ENCODE data around the gene EXD3. TPM values are rescaled to one million over a fixed set of nuclear protein-coding genes. Genes with fewer than 3 reads are reported as not detected.

Gene EXD3
- polyA plus RNA-seq, 1 of the 3 experiments (the other 2 are of a cell fraction) = 11.5 TPM

GRCh38 chr9:137372693-137373610 is 50.0 kb downstream of the EXD3 start:
- no peak overlapping the region for H3K27ac ChIP-seq (ENCODE audit: low read depth in 2 of 2, low read length in 1 of 2)
- H3K36me3 ChIP-seq (replicated peaks in 1 of 2; ENCODE audit: control insufficient read depth in 1 of 2, insufficient read depth in 2 of 2, low read length in 1 of 2) = no peaks in the 10 kb centered on the region
- no peak overlapping the region for H2AFZ ChIP-seq (ENCODE audit: low read depth)
- no peak for DNase-seq
- H3K4me1 ChIP-seq (ENCODE audit: control insufficient read depth in 1 of 2, insufficient read depth in 2 of 2, low read depth in 1 of 2, low read length in 1 of 2) = no peaks in the 10 kb centered on the region
- no peaks in the 10 kb centered on the region for H3F3A ChIP-seq (replicated peaks; ENCODE audit: insufficient read depth)
- WGBS (ENCODE audit: low lambda C conversion rate) = 87% methylated on average over 15 of the region's 37 CpGs
- no peaks in the 10 kb centered on the region for H3K27me3 ChIP-seq (ENCODE audit: insufficient read depth)
- no peak overlapping the region for H3K4me3 ChIP-seq (ENCODE audit: low read depth in 2 of 2, low read length in 1 of 2)
- POLR2A ChIA-PET = no interaction called here
- no peak overlapping the region for H3K4me2 ChIP-seq
- H3K79me2 ChIP-seq (ENCODE audit: insufficient read depth) = no peaks in the 10 kb centered on the region
- TF ChIP-seq EP300 (IDR thresholded peaks at IDR 0.05; ENCODE audit: borderline replicate concordance in 1 of 2, low read depth in 1 of 2, low read length in 1 of 2) = no peak
- TF ChIP-seq FOSL2 (IDR thresholded peaks at IDR 0.05; ENCODE audit: borderline replicate concordance, low read depth) = no peak
- TF ChIP-seq, protein P1, sequence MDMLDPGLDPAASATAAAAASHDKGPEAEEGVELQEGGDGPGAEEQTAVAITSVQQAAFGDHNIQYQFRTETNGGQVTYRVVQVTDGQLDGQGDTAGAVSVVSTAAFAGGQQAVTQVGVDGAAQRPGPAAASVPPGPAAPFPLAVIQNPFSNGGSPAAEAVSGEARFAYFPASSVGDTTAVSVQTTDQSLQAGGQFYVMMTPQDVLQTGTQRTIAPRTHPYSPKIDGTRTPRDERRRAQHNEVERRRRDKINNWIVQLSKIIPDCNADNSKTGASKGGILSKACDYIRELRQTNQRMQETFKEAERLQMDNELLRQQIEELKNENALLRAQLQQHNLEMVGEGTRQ (IDR thresholded peaks at IDR 0.05; ENCODE audit: borderline replicate concordance, low read depth, low read length) = no peak
- TF ChIP-seq, protein P2, sequence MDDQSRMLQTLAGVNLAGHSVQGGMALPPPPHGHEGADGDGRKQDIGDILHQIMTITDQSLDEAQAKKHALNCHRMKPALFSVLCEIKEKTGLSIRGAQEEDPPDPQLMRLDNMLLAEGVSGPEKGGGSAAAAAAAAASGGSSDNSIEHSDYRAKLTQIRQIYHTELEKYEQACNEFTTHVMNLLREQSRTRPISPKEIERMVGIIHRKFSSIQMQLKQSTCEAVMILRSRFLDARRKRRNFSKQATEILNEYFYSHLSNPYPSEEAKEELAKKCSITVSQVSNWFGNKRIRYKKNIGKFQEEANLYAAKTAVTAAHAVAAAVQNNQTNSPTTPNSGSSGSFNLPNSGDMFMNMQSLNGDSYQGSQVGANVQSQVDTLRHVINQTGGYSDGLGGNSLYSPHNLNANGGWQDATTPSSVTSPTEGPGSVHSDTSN (IDR thresholded peaks at IDR 0.05) = no peak
- TF ChIP-seq NFIC (IDR thresholded peaks at IDR 0.05; ENCODE audit: borderline replicate concordance) = no peak
- TF ChIP-seq TCF12 (IDR thresholded peaks at IDR 0.05) = no peak
- TF ChIP-seq NRF1 (IDR thresholded peaks at IDR 0.05; ENCODE audit: low read depth, low read length) = no peak
- no peak for TF ChIP-seq FOXM1 (IDR thresholded peaks at IDR 0.05; ENCODE audit: low read depth)
- TF ChIP-seq SMC3 (IDR thresholded peaks at IDR 0.05; ENCODE audit: low read depth, low read length) = no peak
- CTCF ChIA-PET = interaction anchor here (0.9 kb wide), 1 partner anchor 71 kb away, joined by 3 read pairs; the partner anchor contains the start of gene NRARP
- no peaks in the 10 kb centered on the region for H3K9me2 ChIP-seq
- no peaks in the 10 kb centered on the region for H3K9me3 ChIP-seq
- no peaks in the 10 kb centered on the region for H4K20me1 ChIP-seq (ENCODE audit: insufficient read depth)
- H3K9ac ChIP-seq = no peak overlapping the region

- TF ChIP-seq, protein P3, sequence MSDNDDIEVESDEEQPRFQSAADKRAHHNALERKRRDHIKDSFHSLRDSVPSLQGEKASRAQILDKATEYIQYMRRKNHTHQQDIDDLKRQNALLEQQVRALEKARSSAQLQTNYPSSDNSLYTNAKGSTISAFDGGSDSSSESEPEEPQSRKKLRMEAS (IDR thresholded peaks at IDR 0.05; ENCODE audit: low read depth) = no peak
- TF ChIP-seq, protein P4, sequence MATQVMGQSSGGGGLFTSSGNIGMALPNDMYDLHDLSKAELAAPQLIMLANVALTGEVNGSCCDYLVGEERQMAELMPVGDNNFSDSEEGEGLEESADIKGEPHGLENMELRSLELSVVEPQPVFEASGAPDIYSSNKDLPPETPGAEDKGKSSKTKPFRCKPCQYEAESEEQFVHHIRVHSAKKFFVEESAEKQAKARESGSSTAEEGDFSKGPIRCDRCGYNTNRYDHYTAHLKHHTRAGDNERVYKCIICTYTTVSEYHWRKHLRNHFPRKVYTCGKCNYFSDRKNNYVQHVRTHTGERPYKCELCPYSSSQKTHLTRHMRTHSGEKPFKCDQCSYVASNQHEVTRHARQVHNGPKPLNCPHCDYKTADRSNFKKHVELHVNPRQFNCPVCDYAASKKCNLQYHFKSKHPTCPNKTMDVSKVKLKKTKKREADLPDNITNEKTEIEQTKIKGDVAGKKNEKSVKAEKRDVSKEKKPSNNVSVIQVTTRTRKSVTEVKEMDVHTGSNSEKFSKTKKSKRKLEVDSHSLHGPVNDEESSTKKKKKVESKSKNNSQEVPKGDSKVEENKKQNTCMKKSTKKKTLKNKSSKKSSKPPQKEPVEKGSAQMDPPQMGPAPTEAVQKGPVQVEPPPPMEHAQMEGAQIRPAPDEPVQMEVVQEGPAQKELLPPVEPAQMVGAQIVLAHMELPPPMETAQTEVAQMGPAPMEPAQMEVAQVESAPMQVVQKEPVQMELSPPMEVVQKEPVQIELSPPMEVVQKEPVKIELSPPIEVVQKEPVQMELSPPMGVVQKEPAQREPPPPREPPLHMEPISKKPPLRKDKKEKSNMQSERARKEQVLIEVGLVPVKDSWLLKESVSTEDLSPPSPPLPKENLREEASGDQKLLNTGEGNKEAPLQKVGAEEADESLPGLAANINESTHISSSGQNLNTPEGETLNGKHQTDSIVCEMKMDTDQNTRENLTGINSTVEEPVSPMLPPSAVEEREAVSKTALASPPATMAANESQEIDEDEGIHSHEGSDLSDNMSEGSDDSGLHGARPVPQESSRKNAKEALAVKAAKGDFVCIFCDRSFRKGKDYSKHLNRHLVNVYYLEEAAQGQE (IDR thresholded peaks at IDR 0.05; ENCODE audit: low read depth, low read length) = no peak
- TF ChIP-seq EP300 (IDR thresholded peaks at IDR 0.05; ENCODE audit: borderline replicate concordance in 1 of 2, low read depth in 1 of 2, low read length in 1 of 2) (no peak), POLR2AphosphoS5 (IDR thresholded peaks at IDR 0.05; ENCODE audit: low read depth, low read length) (no peak), NFIC (IDR thresholded peaks at IDR 0.05; ENCODE audit: borderline replicate concordance) (no peak), ZBTB33 (IDR thresholded peaks at IDR 0.05; ENCODE audit: borderline replicate concordance, low read depth) (no peak)
- DNase-seq = no peak
- WGBS (ENCODE audit: low lambda C conversion rate) = 89% methylated on average over 19 of the region's 25 CpGs
- CTCF ChIA-PET = interaction anchor here (0.6 to 0.9 kb wide), 2 partner anchors 44 to 70 kb away, joined by 3 read pairs; partner anchors contain the start of gene NRARP
- H3K27ac ChIP-seq (ENCODE audit: low read depth in 2 of 2, low read length in 1 of 2) = no peak overlapping the region
- H3K9me2 ChIP-seq = no peaks in the 10 kb centered on the region
- H3K9ac ChIP-seq = no peak overlapping the region
- H3K79me2 ChIP-seq (ENCODE audit: insufficient read depth) = no peaks in the 10 kb centered on the region
- H3K9me3 ChIP-seq = no peaks in the 10 kb centered on the region
- H3K4me2 ChIP-seq = no peak overlapping the region
- H3K4me3 ChIP-seq (ENCODE audit: low read depth in 2 of 2, low read length in 1 of 2) = no peak overlapping the region
- H2AFZ ChIP-seq (ENCODE audit: low read depth) = no peak overlapping the region
- POLR2A ChIA-PET = interaction anchor here (0.6 kb wide), 1 partner anchor 9 kb away, joined by 8 read pairs; no protein-coding TSS in a partner anchor
- no peaks in the 10 kb centered on the region for H3F3A ChIP-seq (replicated peaks; ENCODE audit: insufficient read depth)
- H4K20me1 ChIP-seq (ENCODE audit: insufficient read depth) = no peaks in the 10 kb centered on the region
- no peaks in the 10 kb centered on the region for H3K4me1 ChIP-seq (ENCODE audit: control insufficient read depth in 1 of 2, insufficient read depth in 2 of 2, low read depth in 1 of 2, low read length in 1 of 2)
- peaks cover 0 to 2% of the 10 kb centered on the region in 2 experiments for H3K36me3 ChIP-seq (replicated peaks in 1 of 2; ENCODE audit: control insufficient read depth in 1 of 2, insufficient read depth in 2 of 2, low read length in 1 of 2)
- H3K27me3 ChIP-seq (ENCODE audit: insufficient read depth) = no peaks in the 10 kb centered on the region
Measured at GRCh38 chr9:137371946-137372651, 50.9 kb downstream of the EXD3 start.

Data from SK-N-SH (cell line).